GM10847 (cell line): Measurements from ENCODE around the gene MYZAP.

Experiments
- POLR2A ChIP-seq: IDR thresholded peaks from 2 replicates; pipeline ENCODE4 v1.6.1; 2011; ENCODE audit not compliant: insufficient read length; ENCODE audit errors: extremely low read depth

MYZAP gene

DNA sequence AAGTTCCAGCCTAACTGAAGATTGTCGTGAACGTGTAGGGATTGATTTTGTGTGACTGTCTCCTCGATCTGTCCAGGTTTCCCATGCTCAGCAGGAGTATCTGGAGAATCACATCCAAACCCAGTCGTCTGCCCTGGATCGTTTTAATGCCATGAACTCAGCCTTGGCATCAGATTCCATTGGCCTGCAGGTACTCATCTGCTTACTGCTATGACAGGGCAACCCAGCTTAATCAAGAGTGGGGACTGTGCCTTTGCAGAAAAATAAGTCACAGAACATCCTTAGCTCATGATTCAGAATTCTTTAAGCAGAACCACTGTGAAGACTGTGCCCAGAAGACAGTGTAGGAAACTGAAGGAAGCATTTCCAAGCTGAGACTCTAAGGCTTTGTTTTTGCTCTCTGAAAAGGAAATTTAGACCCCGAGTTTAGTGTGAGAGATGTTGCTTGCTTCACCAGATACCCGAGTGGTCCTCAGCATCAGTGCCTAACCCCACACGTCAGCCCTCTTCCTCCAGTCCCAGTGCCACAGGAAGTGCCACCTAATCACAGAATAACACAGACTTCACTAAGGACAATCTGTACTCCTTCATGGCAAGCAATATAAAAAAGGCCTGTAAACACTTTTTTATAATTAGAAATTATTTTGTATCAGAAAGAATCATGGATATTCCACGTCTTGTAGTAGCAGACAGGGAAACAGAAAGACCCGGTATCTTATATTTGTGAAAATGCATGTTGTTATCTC is 34.2 kb downstream of the MYZAP start:
- TF ChIP-seq POLR2A: no peak

DNA sequence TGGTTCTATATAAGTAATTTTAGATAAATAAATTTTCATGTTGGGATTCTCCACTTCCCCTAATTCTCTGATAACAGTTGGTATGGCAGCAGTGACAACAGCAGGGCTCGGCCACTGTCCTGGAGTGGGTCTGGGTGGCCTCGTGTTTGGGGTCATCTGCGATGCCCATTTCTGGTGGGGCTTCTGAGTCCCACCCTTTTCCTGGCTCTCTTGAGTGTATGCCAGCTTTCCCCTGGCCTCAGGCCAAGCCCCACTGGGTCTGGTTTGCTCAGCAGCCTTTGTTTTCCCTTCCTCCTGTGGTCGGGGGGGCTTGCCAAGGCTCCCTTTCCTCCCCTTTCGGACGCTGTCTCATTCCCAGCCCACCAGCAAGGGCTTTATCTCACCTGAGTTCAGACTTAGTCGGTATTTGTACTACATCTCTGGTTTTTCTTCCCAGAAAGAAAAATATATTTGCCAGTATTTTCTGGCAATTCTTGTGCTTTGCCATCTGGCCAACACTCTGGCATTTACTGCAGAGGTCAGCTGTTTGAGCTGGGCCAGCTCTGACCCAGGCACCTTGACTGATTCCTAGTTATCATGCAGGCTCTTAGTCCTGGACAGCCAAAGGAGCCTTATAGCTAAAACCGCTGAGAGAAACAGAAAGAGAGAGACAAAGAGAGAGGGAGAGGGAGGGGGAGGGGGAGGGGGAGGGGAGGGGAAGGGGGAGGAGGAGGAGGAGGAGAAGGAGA is 35.2 kb downstream of the MYZAP start:
- TF ChIP-seq POLR2A: no peak

- no peak for TF ChIP-seq POLR2A
Observed at GRCh38 chr15:57631386-57632110, 39.8 kb downstream of the MYZAP start.

DNA sequence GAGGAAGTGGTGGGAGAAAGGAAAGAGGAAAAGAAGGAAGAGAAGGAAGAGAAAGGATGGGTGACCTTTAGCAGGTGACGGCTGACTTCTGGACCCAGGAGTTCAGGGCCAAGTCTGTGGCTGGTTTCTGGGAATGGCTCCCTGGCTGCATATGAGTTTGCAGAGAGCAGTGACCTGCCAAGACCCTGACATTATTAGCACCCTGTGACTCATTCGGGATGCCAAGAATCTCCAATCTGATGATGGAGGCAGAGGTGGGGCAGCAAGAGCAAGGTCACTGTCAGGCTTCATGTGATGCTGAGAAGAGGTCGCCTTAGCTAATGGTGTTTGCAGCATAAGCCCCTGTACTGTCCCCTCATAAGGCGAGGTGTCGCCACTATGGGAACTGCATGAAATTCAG is 42.6 kb downstream of the MYZAP start:
- TF ChIP-seq POLR2A: no peak

DNA sequence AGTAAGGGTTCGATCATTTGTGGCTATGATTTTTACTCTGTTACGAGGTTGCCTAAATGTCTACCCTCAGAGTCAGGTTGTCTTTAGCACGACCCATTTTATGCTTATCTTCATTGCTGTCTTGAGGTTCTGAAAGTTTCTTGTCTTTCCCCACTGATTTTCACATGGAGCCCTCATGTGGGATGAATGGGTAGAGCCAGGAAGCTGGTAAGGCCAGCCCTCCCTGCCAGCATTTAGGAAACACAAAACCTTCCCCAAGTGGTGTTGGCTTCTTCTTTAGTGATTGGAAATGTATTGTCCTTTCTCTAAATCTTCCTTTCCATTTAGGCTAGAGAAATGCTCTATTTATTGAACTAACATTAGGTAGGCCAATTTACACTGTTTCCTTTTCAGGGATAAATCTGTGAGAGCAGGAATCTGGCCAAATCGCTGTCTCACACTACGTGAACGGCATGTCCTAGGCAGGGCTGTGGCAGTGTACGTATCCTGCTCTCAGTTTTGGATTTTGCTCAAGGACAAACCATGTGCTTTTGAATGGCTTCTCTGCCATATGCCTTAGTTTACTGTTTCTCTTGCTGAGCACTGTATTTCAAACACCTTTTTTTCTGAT is 43.7 kb downstream of the MYZAP start:
- TF ChIP-seq POLR2A: no peak

GRCh38 chr15:57637846-57638245 is 46.1 kb downstream of the MYZAP start:
- no peak for TF ChIP-seq POLR2A

GRCh38 chr15:57639306-57639705 is 47.6 kb downstream of the MYZAP start:
- TF ChIP-seq POLR2A: no peak

- TF ChIP-seq POLR2A: no peak
Observed at GRCh38 chr15:57640930-57641682, 49.4 kb downstream of the MYZAP start.

- no peak for TF ChIP-seq POLR2A
Observed at GRCh38 chr15:57643826-57644225, 52.1 kb downstream of the MYZAP start.

DNA sequence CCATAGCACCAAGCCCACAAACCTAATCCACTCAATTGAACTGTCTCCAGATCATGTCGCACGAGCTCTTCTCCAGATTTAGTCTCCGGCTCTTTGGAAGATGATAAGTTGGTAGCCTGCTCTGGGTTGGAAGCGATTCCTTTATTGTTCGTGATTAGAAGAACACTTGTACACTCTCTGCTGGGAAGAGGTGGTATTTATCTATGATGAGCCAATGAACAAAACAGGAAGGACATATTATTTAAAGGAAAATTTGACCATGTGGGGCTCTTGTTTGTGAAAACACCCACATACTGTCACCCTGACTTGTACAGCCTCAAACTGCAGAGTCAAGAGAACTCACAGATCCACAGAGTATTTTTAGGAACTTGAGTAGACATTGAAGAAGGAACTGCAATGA is 54.4 kb downstream of the MYZAP start:
- TF ChIP-seq POLR2A: no peak

DNA sequence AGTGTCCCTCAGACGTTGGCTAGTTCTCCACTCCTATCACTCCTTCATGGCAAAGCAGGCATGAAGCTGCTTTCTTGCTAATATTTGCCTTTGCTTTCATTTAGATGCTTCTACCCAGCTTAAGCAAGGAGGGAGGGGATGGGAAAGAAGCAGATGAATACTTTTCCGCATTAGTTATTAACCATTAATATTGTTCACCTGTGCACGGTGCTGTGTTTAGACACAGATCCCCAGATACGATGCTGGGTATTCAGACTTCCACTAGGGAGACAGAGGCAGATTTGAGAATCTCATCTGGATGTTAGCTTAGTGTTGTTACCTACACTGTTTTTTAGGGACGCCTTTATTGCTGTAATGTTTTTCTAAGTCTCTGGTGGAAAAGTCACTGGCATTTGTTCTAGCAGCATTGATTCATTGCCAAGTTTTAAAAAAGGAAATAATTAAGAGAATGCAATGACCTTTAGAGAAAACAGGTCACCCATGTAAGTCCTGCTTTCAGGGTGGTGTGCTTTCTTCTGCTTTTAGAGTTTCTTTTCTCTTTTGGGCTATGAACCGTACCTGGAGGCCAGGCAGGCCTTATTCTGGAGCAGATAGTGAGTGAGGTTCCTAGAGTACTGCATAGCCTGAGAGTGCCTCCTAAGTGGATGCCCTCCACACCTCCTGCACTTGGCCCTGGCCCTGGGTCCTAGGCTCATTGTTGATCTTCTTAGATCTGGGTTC is 55.5 kb downstream of the MYZAP start:
- no peak for TF ChIP-seq POLR2A

DNA sequence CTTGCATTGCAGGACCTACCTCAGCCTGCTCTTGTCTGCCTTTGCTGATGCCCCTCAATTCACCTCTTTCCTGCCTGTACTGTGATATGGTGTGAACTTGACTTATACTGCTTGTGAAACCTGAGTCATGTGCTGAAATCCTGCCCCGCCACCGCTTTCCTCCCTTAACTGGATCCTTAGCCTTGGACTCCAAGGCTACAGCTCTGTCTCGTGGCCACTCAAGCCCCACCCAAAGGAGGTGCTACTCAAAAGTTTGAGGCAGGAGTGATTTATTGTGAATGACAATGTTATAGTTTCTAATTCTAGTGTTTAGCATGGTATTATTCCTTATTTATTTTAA is 56.1 kb downstream of the MYZAP start:
- no peak for TF ChIP-seq POLR2A

- TF ChIP-seq POLR2A: no peak
Observed at GRCh38 chr15:57649138-57649537, 57.4 kb downstream of the MYZAP start.

GRCh38 chr15:57651445-57651844 is 59.7 kb downstream of the MYZAP start:
- TF ChIP-seq POLR2A: no peak
